Stimulated activated CD4-positive, alpha-beta T cell treated with anti-CD3 and anti-CD28 coated beads, TNF-alpha, amount 100 ng/mL, for 4 hours (primary cell): Measurements from ENCODE around the gene HK1.
"Not testable (repeated sequence)": the region's sequence is repeated elsewhere in the genome, so short reads cannot be mapped to it uniquely, and the experiment has no call there.

Source experiments
- DNase-seq, 3 experiments: peaks; one replicate each; pipeline ENCODE4 v3.0.0-alpha.2; 2020; ENCODE audit warnings: low read depth in 3 of 3

The HK1 gene

GRCh38 chr10:69254877-69255276 lies 23.4 kb upstream of the HK1 start:
- DNase-seq: no peak

GRCh38 chr10:69259547-69260243 lies 18.6 kb upstream of the HK1 start:
- DNase-seq: no peak

GRCh38 chr10:69261184-69261583 lies 17.1 kb upstream of the HK1 start:
- DNase-seq: no peak

GRCh38 chr10:69262292-69262751 lies 16.0 kb upstream of the HK1 start:
- DNase-seq: no peak

- no peak for DNase-seq
These were observed 12.8 kb upstream of the HK1 start for GRCh38 chr10:69265521-69265920.

GRCh38 chr10:69268761-69269416 lies 9.4 kb upstream of the HK1 start:
- DNase-seq: no peak

- no peak for DNase-seq
These were observed 8.5 kb upstream of the HK1 start for GRCh38 chr10:69269761-69270160.

GRCh38 chr10:69270990-69271389 lies 7.3 kb upstream of the HK1 start:
- DNase-seq: no peak

GRCh38 chr10:69272624-69273023 lies 5.7 kb upstream of the HK1 start:
- no peak for DNase-seq

- DNase-seq: no peak
These were observed 2.9 kb upstream of the HK1 start for GRCh38 chr10:69275444-69275843.

- DNase-seq: no peak
These were observed 1.8 kb upstream of the HK1 start for GRCh38 chr10:69276503-69276902.

GRCh38 chr10:69279110-69279509 lies 814 bp downstream of the HK1 start:
- no peak for DNase-seq

- DNase-seq: no peak
These were observed 3.5 kb downstream of the HK1 start for GRCh38 chr10:69281507-69282413.

GRCh38 chr10:69284402-69284801 lies 6.1 kb downstream of the HK1 start:
- not testable (repeated sequence) for DNase-seq

- no peak for DNase-seq
These were observed 7.4 kb downstream of the HK1 start for GRCh38 chr10:69285699-69286098.

GRCh38 chr10:69287181-69287580 lies 8.9 kb downstream of the HK1 start:
- DNase-seq: no peak

- DNase-seq: no peak
These were observed 12.7 kb downstream of the HK1 start for GRCh38 chr10:69290993-69291392.

GRCh38 chr10:69292459-69292858 lies 14.2 kb downstream of the HK1 start:
- DNase-seq: no peak

- no peak for DNase-seq
These were observed 16.8 kb downstream of the HK1 start for GRCh38 chr10:69295027-69295636.

- DNase-seq: no peak
These were observed 25.3 kb downstream of the HK1 start for GRCh38 chr10:69303632-69304051.

- no peak for DNase-seq
These were observed 28.1 kb downstream of the HK1 start for GRCh38 chr10:69306421-69306820.

- DNase-seq: no peak
These were observed 29.1 kb downstream of the HK1 start for GRCh38 chr10:69307434-69307833.
